K562 (cell line): ENCODE data around the gene PGLYRP4. TPM values are rescaled to one million over a fixed set of nuclear protein-coding genes. Genes with fewer than 3 reads are reported as not detected.

ENCODE experiments used
- ATAC-seq: fragments of 200-7000 bp; cut with Tn5 transposase; 3 replicates; pipeline ENCODE4 v1.9.1; 2020; ENCODE audit warnings: moderate library complexity
- BruUV-seq: library from RNA; stranded (reverse); fragments of 400-500 nt; replicated peaks from 2 replicates; lab custom pipeline; 2021; lab: Mats Ljungman, UMichigan
- CTCF ChIA-PET: fragments of 300-600 bp; formaldehyde crosslinking; extraction: SDS; loops from one replicate; lab custom pipeline; 2021; ENCODE audit warnings: low intra/inter-chr PET ratio; lab: Yijun Ruan, JAX
- POLR2A ChIA-PET: fragments of 300-600, 350-650 bp; sonication (Branson Sonifier 250); formaldehyde crosslinking; extraction: SDS; loops from one replicate; lab custom pipeline; 2021; ENCODE audit warnings: antibody characterized with exemption, inconsistent platforms; lab: Yijun Ruan, JAX
- DNase-seq, 4 experiments: peaks; one replicate each; pipeline versions ENCODE4 v3.0.0 to v3.0.0-alpha.2; 2011 to 2018; ENCODE audit warnings: low spot score in 3 of 4, mixed read lengths in 3 of 4; ENCODE audit errors: extremely low read depth in 1 of 4
- FAIRE-seq: peaks from 2 replicates; lab custom pipeline; 2011; peaks lifted over from hg19 to GRCh38; lab: Jason Lieb, UNC
- H2AFZ ChIP-seq: 2 replicates; pipeline ENCODE4 v1.6.0; 2011; ENCODE audit warnings: low read depth, low read length, control low read depth, inconsistent platforms
- H3K27ac ChIP-seq: fragments of 200-600 bp; 3 replicates; pipeline ENCODE4 v1.8.0; 2011; ENCODE audit warnings: low read depth, mild to moderate bottlenecking, control low read depth, inconsistent platforms, low read length, moderate library complexity, mixed read lengths; ENCODE audit errors: extremely low read depth
- H3K27me3 ChIP-seq, 2 experiments: fragments of 300-600 bp in 1 of 2; 2 replicates in 1 of 2; 3 replicates in 1 of 2; pipeline versions ENCODE4 v1.6.0 to v1.8.0; 2011; ENCODE audit warnings: inconsistent platforms in 2 of 2, low read length in 2 of 2, mild to moderate bottlenecking in 1 of 2, mixed read lengths in 1 of 2, moderate library complexity in 1 of 2; ENCODE audit not compliant: control insufficient read depth in 2 of 2, insufficient read depth in 2 of 2
- H3K36me3 ChIP-seq: fragments of 300-600 bp; 3 replicates; pipeline ENCODE4 v1.8.0; 2011; ENCODE audit warnings: mild to moderate bottlenecking, low read length, inconsistent platforms; ENCODE audit not compliant: control insufficient read depth, insufficient read depth
- H3K4me1 ChIP-seq, 2 experiments: fragments of 200-600 bp in 1 of 2; replicated peaks in 1 of 2; 2 replicates in 1 of 2; 3 replicates in 1 of 2; pipeline versions ENCODE4 v1.5.1 to v1.8.0; 2011; ENCODE audit warnings: inconsistent platforms in 2 of 2, low read length in 2 of 2, mild to moderate bottlenecking in 1 of 2, mixed read lengths in 1 of 2, moderate library complexity in 1 of 2; ENCODE audit not compliant: control insufficient read depth in 2 of 2, insufficient read depth in 2 of 2
- H3K4me2 ChIP-seq: 2 replicates; pipeline ENCODE4 v1.6.1; 2011; ENCODE audit warnings: low read length, control low read depth, inconsistent platforms, mixed read lengths; ENCODE audit not compliant: insufficient read depth
- H3K4me3 ChIP-seq: fragments of 200-600 bp; sonication (generic), shearing (Covaris generic); 2 replicates; pipeline ENCODE4 v1.5.1; 2016; ENCODE audit warnings: control low read depth, inconsistent platforms
- H3K79me2 ChIP-seq: fragments of 200-600 bp; 3 replicates; pipeline ENCODE4 v1.8.0; 2011; ENCODE audit warnings: low read length, inconsistent platforms; ENCODE audit not compliant: control insufficient read depth, insufficient read depth
- H3K9ac ChIP-seq, 2 experiments: 2 replicates each; pipeline versions ENCODE4 v1.6.0 to v1.6.1; 2011; ENCODE audit warnings: low read depth in 2 of 2, low read length in 2 of 2, control low read depth in 1 of 2, inconsistent platforms in 1 of 2, mild to moderate bottlenecking in 1 of 2, mixed read lengths in 1 of 2; ENCODE audit not compliant: insufficient read depth in 1 of 2
- H3K9me1 ChIP-seq: one replicate; pipeline ENCODE4 v1.6.0; 2011; ENCODE audit warnings: inconsistent platforms, mild to moderate bottlenecking, low read length, moderate library complexity; ENCODE audit not compliant: control insufficient read depth, insufficient read depth
- H3K9me3 ChIP-seq: replicated peaks from 2 replicates; pipeline ENCODE4 v1.5.1; 2011; ENCODE audit warnings: low read depth, low read length, inconsistent platforms; ENCODE audit not compliant: control insufficient read depth, insufficient read depth
- H4K20me1 ChIP-seq: replicated peaks from 2 replicates; pipeline ENCODE4 v1.6.1; 2011; ENCODE audit warnings: low read length, inconsistent platforms, mixed read lengths; ENCODE audit not compliant: control insufficient read depth, insufficient read depth
- CBX2 ChIP-seq: fragments of 200-600 bp; sonication (generic); IDR thresholded peaks from one replicate; pipeline ENCODE4 v1.6.1; 2012; ENCODE audit warnings: mild to moderate bottlenecking, low read length, inconsistent platforms; ENCODE audit not compliant: insufficient read depth, poor library complexity, severe bottlenecking
- NFYB ChIP-seq: IDR thresholded peaks from 2 replicates; pipeline ENCODE4 v1.6.1; 2011; ENCODE audit warnings: mild to moderate bottlenecking, moderate library complexity; ENCODE audit not compliant: insufficient read length; ENCODE audit errors: extremely low read depth
- RBM25 ChIP-seq: fragments of 200-400 bp; formaldehyde crosslinking; IDR thresholded peaks from 2 replicates; pipeline ENCODE4 v1.6.1; 2018; ENCODE audit warnings: low read length, low read depth, moderate library complexity; ENCODE audit not compliant: severe bottlenecking
- SAFB ChIP-seq: fragments of 200-400 bp; formaldehyde crosslinking; IDR thresholded peaks from 2 replicates; pipeline ENCODE4 v1.6.1; 2017; ENCODE audit warnings: low read depth, low read length, borderline replicate concordance
- SMAD4 ChIP-seq: fragments of 250-450 bp; sonication (Bioruptor Pico); conservative IDR thresholded peaks from 2 replicates; pipeline ENCODE4 v1.8.0; 2021; ENCODE audit warnings: inconsistent platforms, mild to moderate bottlenecking, moderate library complexity
- TCF15 ChIP-seq: fragments of 250-450 bp; sonication (Bioruptor Pico); IDR thresholded peaks from 2 replicates; pipeline ENCODE4 v1.8.0; 2022; ENCODE audit warnings: moderate library complexity, mild to moderate bottlenecking, inconsistent platforms
- ZFX ChIP-seq: sonication (generic); formaldehyde crosslinking; IDR thresholded peaks from 2 replicates; pipeline ENCODE4 v1.8.0; 2022; ENCODE audit warnings: mild to moderate bottlenecking, missing genetic modification reagents, moderate library complexity
- ZNF778 ChIP-seq: fragments of 450-650 bp; formaldehyde crosslinking; IDR thresholded peaks from 2 replicates; pipeline ENCODE4 v1.4.0; 2020; ENCODE audit warnings: mild to moderate bottlenecking, moderate library complexity
- WGBS: fragments of 100-300 bp; shearing (Covaris generic); methylation state at CpG from one replicate; pipeline ENCODE4 v1.1.6; 2016; ENCODE audit warnings: low coverage, mixed read lengths; ENCODE audit not compliant: insufficient coverage; ENCODE audit errors: missing lambda C conversion rate; 5-methylcytosine and 5-hydroxymethylcytosine counted together
- in situ Hi-C: fragments of 300-500 bp; cut with MboI; formaldehyde crosslinking; loops from 4 replicates; pipeline ENCODE4 v1.15.0; 2018; ENCODE audit warnings: inconsistent platforms, mixed read lengths
- intact Hi-C: fragments of 100-400 bp; cut with micrococcal nuclease; formaldehyde crosslinking; loops from 2 replicates; pipeline ENCODE4 v1.14.2; 2022
- polyA plus RNA-seq, 8 experiments: library from polyadenylated mRNA; depleted of rRNA in 4 of 8; stranded (reverse) in 5 of 8; unstranded in 3 of 8; fragments of >200 nt; fragmentation: Nextera tagmentation in 2 of 8; fragmentation: Illumina TruSeq in 1 of 8; extraction: Ambion mirVana in 2 of 8; extraction: Trizol in 1 of 8; gene quantifications; 2 replicates each; pipeline versions ENCODE4 v1.2.1 to v1.2.3, GENCODE V29; 2011 to 2014; ENCODE audit warnings: inconsistent platforms in 1 of 8, missing spikeins in 1 of 8
- total RNA-seq, 7 experiments: library from RNA; depleted of rRNA in 6 of 7; stranded (reverse); fragments of >200 nt in 6 of 7; fragmentation: Illumina TruSeq in 2 of 7; extraction: Trizol in 2 of 7; gene quantifications; 2 replicates each; pipeline versions ENCODE4 v1.2.1 to v1.2.3, GENCODE V29; 2011 to 2021; ENCODE audit warnings: low replicate concordance in 1 of 7

The PGLYRP4 gene
- total and polyA plus RNA-seq, 9 of the 15 experiments (the other 6 are each of a cell fraction or from before 2014, with no cell fraction given), result 0.06 to 0.13 (median 0.11) TPM; not detected in 6

- H3K36me3 ChIP-seq, result no peaks in the 10 kb centered on the region
- intact Hi-C loops, result no loop called here
- no peak for ATAC-seq
- no TSS peak for BruUV-seq
- 0% methylated on average over 6 of the region's 6 CpGs for WGBS
- H3K4me1 ChIP-seq, result no peaks in the 10 kb centered on the region
- no peaks in the 10 kb centered on the region for H3K79me2 ChIP-seq
- no peak overlapping the region for H3K9ac ChIP-seq
- no peak overlapping the region for H3K4me2 ChIP-seq
- DNase-seq, result no peak
- peaks cover 3 to 34% of the 10 kb centered on the region in 2 experiments; a peak in 3 of 5 replicates for H3K27me3 ChIP-seq
- H3K27ac ChIP-seq, result no peak overlapping the region
- no peak overlapping the region for H2AFZ ChIP-seq
- no peak for FAIRE-seq
- in situ Hi-C loops, result no loop called here
- no peak overlapping the region for H3K4me3 ChIP-seq
- no peaks in the 10 kb centered on the region for H3K9me1 ChIP-seq
- H4K20me1 ChIP-seq, result no peaks in the 10 kb centered on the region
- TF ChIP-seq SAFB (no peak), CBX2 (no peak), SMAD4 (CRISPR knock-in tag) (no peak), RBM25 (no peak), ZFX (CRISPR knock-in tag) (no peak), NFYB (no peak), ZNF778 (CRISPR knock-in tag) (no peak), TCF15 (CRISPR knock-in tag) (no peak)
- no peaks in the 10 kb centered on the region for H3K9me3 ChIP-seq
- CTCF ChIA-PET, result no interaction called here
- POLR2A ChIA-PET, result interaction anchor here (1.3 kb wide), 1 partner anchor 9 kb away, joined by 4 read pairs; the partner anchor contains the start of gene S100A9
Measured at GRCh38 chr1:153366261-153366660, 17.6 kb upstream of the PGLYRP4 start.
